Subcutaneous adipose tissue (tissue), 4 donors: ENCODE data around the gene DTX3L. TPM values are rescaled to one million over a fixed set of nuclear protein-coding genes. Genes with fewer than 3 reads are reported as not detected.

ENCODE experiments used
- total RNA-seq, 4 donors: library from RNA; depleted of rRNA; stranded (reverse); fragments of >200 nt; gene quantifications; one replicate each; pipeline ENCODE4 v1.1.0, GENCODE V29; 2016
- TF ChIP-seq, protein P1 (sequence below): fragments of 450-650 bp; IDR thresholded peaks from one replicate; pipeline ENCODE4 v1.5.1; 2016; ENCODE audit warnings: low read depth, mild to moderate bottlenecking, control low read depth, antibody characterized with exemption, moderate library complexity

The DTX3L gene
- total RNA-seq, 4 donors from 2014 or later: 22.0 to 33.0 (median 26.3) TPM

DNA sequence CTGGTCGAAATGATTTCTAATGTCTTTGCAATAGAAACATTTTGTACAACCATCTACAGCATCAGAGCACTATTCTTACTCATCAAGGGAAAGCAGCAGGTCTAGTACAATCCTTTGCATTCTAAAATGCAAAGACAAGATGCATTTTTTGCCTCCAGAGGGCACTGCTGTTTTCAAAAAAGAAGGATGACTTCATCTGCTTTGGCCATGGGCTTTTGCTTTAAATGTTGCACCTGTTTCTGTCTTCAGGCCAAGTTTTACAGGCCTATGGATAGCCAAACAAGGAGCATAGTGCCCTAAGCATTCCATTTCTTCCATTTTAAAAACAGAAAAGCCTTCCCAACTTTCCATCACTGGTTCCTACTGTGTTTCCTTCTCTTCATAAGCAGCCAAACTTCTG lies 3.5 kb upstream of the DTX3L start:
- TF ChIP-seq, protein P1, sequence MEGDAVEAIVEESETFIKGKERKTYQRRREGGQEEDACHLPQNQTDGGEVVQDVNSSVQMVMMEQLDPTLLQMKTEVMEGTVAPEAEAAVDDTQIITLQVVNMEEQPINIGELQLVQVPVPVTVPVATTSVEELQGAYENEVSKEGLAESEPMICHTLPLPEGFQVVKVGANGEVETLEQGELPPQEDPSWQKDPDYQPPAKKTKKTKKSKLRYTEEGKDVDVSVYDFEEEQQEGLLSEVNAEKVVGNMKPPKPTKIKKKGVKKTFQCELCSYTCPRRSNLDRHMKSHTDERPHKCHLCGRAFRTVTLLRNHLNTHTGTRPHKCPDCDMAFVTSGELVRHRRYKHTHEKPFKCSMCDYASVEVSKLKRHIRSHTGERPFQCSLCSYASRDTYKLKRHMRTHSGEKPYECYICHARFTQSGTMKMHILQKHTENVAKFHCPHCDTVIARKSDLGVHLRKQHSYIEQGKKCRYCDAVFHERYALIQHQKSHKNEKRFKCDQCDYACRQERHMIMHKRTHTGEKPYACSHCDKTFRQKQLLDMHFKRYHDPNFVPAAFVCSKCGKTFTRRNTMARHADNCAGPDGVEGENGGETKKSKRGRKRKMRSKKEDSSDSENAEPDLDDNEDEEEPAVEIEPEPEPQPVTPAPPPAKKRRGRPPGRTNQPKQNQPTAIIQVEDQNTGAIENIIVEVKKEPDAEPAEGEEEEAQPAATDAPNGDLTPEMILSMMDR: no peak

DNA sequence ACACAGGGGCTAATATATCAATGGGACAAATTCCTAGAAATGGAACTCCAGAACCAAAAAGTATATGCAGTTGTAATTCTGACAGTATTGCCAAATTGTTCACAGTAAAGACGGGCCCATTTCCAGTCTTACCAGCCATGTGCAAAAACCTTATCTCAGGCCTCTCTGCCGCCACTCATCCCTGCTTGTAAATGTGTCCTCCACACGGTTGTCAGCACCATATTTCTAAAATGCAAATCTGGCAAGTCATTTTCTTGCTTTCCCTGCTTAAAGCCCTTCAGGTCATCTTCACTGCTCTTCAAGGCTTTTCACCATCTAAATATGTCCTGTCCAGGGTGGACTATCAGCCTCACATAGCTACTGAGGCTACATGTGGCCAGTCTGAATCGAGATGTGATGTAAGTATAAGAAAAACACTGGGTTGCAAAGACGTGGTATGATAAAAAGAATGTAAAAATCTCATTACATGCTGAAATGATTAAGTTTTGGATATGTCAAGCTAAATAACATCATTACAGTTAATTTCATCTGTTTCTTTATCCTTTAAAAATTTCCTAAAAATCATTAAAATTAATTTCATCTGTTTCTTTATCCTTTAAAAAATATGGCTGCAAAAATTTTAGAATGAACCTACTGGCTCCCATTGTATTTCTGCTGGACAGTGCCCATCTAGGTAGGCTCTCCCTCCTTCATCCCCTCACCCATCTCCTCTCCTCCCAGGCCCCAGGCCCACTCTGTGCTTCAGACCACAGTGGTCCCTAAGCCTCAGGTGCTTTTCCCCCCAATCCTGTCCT lies 1.0 kb upstream of the DTX3L start:
- TF ChIP-seq, protein P1: no peak

DNA sequence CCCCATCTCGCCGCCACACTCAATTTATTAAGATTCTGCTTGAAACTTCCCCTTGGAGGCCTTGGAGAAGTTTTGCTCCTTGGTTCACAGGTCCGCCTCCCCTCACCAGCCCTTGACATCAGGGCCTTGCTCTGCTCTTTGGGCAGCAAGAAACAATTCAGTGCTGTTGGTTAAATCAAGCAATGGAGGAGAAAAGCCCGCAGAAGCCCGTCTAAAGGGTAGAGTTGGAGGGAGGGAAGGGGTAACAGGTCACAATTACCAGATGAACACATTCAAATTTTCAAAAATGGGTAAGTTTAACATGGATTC lies 467 bp upstream of the DTX3L start:
- TF ChIP-seq, protein P1: no peak

DNA sequence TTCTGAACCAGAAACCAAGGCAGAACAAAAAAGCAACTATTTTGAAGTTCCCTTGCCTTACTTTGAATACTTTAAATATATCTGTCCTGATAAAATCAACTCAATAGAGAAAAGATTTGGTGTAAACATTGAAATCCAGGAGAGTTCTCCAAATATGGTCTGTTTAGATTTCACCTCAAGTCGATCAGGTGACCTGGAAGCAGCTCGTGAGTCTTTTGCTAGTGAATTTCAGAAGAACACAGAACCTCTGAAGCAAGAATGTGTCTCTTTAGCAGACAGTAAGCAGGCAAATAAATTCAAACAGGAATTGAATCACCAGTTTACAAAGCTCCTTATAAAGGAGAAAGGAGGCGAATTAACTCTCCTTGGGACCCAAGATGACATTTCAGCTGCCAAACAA lies 4.6 kb downstream of the DTX3L start:
- TF ChIP-seq, protein P1: no peak

GRCh38 chr3:122572940-122573412 lies 8.8 kb downstream of the DTX3L start:
- TF ChIP-seq, protein P1: no peak

DNA sequence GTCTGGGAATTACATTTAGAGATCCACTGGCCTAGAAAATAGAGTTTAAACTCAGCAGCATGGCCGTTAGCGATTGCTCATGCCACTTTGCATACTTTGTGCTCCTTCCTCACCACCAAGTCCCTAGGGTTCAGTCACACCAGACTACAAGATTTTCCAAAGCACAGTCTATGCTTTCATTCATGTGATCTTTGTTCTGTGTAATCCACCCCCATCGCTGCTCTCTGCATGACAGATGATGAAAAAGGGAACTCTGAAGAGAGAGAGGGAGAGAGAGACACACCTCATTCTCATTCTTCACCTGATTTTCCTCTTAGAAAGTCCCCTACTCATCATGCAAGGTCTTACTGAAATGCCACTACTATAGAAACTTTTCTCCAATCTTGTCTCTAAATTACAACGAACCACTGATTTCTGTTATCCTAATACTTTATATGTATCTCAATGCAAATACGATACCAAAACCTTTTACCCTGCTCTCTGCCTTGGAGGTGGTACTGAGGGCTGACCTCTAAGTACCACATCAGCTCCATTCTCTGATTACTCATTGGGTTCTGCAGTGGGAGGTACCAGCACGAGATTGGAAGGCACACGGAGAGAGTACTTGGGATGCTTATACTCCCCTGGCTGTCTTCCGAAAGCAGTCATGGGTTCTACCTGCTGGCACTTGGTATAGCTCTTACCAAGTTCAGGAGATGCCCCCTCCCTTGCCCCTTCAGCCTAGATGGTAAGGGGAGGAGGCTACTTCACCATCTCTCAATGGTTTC lies 12.2 kb downstream of the DTX3L start:
- TF ChIP-seq, protein P1: no peak

DNA sequence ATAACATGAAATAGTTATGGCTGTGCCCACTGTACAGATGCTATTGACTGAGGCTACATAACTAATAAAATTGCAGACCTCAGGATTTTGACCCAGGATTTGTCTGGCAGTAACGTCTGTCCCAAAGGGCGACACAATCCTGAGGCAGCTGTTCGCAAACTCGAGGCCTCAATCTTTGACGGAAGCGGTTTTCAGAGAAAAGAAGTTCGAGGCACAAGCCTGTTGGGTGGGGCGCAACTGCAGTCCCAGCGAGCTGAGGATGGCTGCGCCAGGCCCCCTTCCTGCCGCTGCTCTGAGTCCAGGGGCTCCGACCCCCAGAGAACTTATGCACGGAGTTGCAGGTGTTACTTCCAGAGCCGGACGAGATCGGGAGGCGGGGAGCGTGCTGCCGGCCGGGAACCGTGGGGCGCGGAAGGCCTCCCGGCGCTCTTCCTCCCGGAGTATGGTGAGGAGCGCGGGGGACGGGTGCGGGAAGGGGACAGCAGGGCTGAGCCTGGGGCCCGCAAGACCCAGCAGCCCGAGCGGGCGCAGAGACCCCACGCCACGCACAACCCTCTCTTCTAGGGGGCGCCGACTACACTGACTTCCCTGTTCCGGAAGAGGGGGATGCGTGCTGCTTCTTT lies 13.4 kb downstream of the DTX3L start, which contains the start of gene PARP15:
TSS of gene PARP15 (plus strand) at position 242 of the 623 bp plus-strand sequence. CDS start at position 260, 18 bp downstream.
- TF ChIP-seq, protein P1: no peak
